ENCODE results near the gene ZBTB47. TPM values are rescaled to one million over a fixed set of nuclear protein-coding genes. Genes with fewer than 3 reads are reported as not detected.

Gene ZBTB47
- total RNA-seq, 1 experiment from 2014 or later: 9.5 TPM

Other genes with a start within 250 kb of the ZBTB47 start
- not detected in 2 replicates for gene LYZL4, start 243.1 kb upstream of the ZBTB47 start, total RNA-seq (2014; rRNA removed)
- 3.7 and 7.0 TPM in 2 replicates for gene VIPR1, start 151.1 kb upstream of the ZBTB47 start, total RNA-seq (2014; rRNA removed)
- 43.2 and 63.3 TPM in 2 replicates for gene SEC22C, start 71.7 kb upstream of the ZBTB47 start, total RNA-seq (2014; rRNA removed)
- 31.1 and 36.8 TPM in 2 replicates for gene SS18L2, start 62.8 kb upstream of the ZBTB47 start, total RNA-seq (2014; rRNA removed)
- gene NKTR, start 53.0 kb upstream of the ZBTB47 start, total RNA-seq (2014; rRNA removed): 35.3 and 37.6 TPM in 2 replicates
- not detected in 2 replicates for gene KLHL40, start 31.8 kb downstream of the ZBTB47 start, total RNA-seq (2014; rRNA removed)
- not detected in 2 replicates for gene HHATL, start 49.1 kb downstream of the ZBTB47 start, total RNA-seq (2014; rRNA removed)
- gene CCDC13, start 119.6 kb downstream of the ZBTB47 start, total RNA-seq (2014; rRNA removed): 0.47 TPM in 1 of 2 replicates, not detected in the other
- 118 and 154 TPM in 2 replicates for gene HIGD1A, start 150.8 kb downstream of the ZBTB47 start, total RNA-seq (2014; rRNA removed)
- 1.3 and 3.9 TPM in 2 replicates for gene ACKR2, start 155.7 kb downstream of the ZBTB47 start, total RNA-seq (2014; rRNA removed)
- gene CYP8B1, start 222.2 kb downstream of the ZBTB47 start, total RNA-seq (2014; rRNA removed): not detected in 2 replicates

Measured in PC-3 (cell line).